Measurements from ENCODE around the gene CROT.

Gene CROT

GRCh38 chr7:87337331-87337730 lies 8.1 kb upstream of the CROT start:
- TF ChIP-seq CTCF (IDR thresholded peaks at IDR 0.05; ENCODE audit: low read depth, low read length): no peak
- Histone ChIP-seq H3K27ac (no peak overlapping the region), H3K36me3 (no peaks in the 10 kb centered on the region), H3K9me3 (ENCODE audit: severe bottlenecking) (no peaks in the 10 kb centered on the region), H3K4me3 (ENCODE audit: low read depth, low read length) (no peak overlapping the region), H3K27me3 (ENCODE audit: insufficient read depth, low read depth, severe bottlenecking) (no peaks in the 10 kb centered on the region)
- DNase-seq: no peak

GRCh38 chr7:87339373-87339897 lies 6.0 kb upstream of the CROT start:
- DNase-seq: no peak
- H3K27me3 ChIP-seq (ENCODE audit: insufficient read depth, low read depth, severe bottlenecking): no peaks in the 10 kb centered on the region
- no peak for TF ChIP-seq CTCF (IDR thresholded peaks at IDR 0.05; ENCODE audit: low read depth, low read length)
- no peaks in the 10 kb centered on the region for H3K36me3 ChIP-seq
- H3K27ac ChIP-seq: no peak overlapping the region
- H3K4me3 ChIP-seq (ENCODE audit: low read depth, low read length): no peak overlapping the region
- no peaks in the 10 kb centered on the region for H3K9me3 ChIP-seq (ENCODE audit: severe bottlenecking)

DNA sequence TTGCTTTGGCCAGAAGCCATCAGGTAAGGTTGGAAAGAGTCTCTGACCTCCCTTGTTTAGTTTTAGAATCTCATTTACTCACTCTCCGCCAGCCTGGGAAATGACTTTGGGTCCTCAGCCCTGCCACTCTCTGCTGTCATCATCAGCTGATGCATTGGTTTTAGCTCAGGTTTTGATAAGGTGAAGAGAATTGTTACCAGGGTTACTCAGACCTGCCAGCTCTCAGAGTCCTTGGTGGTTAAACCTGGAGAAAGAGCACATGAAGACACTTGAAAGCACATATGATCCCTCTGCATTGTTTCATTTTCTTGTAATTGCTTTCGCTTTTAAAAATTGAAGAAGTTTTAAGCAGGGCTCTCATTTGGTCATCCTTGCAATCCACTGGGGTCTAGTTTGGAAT lies 4.0 kb upstream of the CROT start:
- H3K27me3 ChIP-seq (ENCODE audit: insufficient read depth, low read depth, severe bottlenecking): no peaks in the 10 kb centered on the region
- no peak for TF ChIP-seq CTCF (IDR thresholded peaks at IDR 0.05; ENCODE audit: low read depth, low read length)
- no peak for DNase-seq
- no peaks in the 10 kb centered on the region for H3K9me3 ChIP-seq (ENCODE audit: severe bottlenecking)
- H3K4me3 ChIP-seq (ENCODE audit: low read depth, low read length): no peak overlapping the region
- no peaks in the 10 kb centered on the region for H3K36me3 ChIP-seq
- no peak overlapping the region for H3K27ac ChIP-seq

- no peak for TF ChIP-seq CTCF (IDR thresholded peaks at IDR 0.05; ENCODE audit: low read depth, low read length)
- H3K27me3 ChIP-seq (ENCODE audit: insufficient read depth, low read depth, severe bottlenecking): no peaks in the 10 kb centered on the region
- H3K9me3 ChIP-seq (ENCODE audit: severe bottlenecking): no peaks in the 10 kb centered on the region
- H3K4me3 ChIP-seq (ENCODE audit: low read depth, low read length): no peak overlapping the region
- no peak overlapping the region for H3K27ac ChIP-seq
- H3K36me3 ChIP-seq: no peaks in the 10 kb centered on the region
- DNase-seq: no peak
Observed at GRCh38 chr7:87342231-87342630, 3.2 kb upstream of the CROT start.

DNA sequence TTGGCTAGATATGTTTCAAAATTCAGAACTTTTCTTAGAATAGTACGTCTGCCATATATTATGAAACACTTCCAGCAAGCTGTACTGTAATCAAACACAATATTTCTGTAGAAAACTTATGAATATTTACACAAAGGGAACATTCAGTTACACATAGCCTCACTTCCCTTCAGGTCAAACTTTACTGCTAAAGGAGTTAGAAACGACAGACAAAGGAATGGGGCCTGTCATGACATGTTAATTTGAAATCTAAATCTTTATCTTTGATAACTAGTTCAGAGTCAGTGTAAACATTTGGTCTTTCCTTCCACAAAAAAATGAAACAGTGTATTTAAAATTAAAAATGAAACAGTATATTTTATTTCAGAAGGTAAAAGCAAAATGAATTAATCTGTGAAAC lies 1.0 kb upstream of the CROT start:
- no peaks in the 10 kb centered on the region for H3K27me3 ChIP-seq (ENCODE audit: insufficient read depth, low read depth, severe bottlenecking)
- peaks cover 10% of the 10 kb centered on the region for H3K36me3 ChIP-seq
- H3K27ac ChIP-seq: peak overlapping the region; percentile 74

More for the DNA sequence above, 1.0 kb upstream of the CROT start:
- Histone ChIP-seq H3K9me3 (ENCODE audit: severe bottlenecking) (no peaks in the 10 kb centered on the region), H3K4me3 (ENCODE audit: low read depth, low read length) (peak overlapping the region; percentile 66)
- DNase-seq: no peak
- no peak for TF ChIP-seq CTCF (IDR thresholded peaks at IDR 0.05; ENCODE audit: low read depth, low read length)
